Keratinocyte (primary cell): ENCODE results near the gene OR6J1. TPM values are rescaled to one million over a fixed set of nuclear protein-coding genes. Genes with fewer than 3 reads are reported as not detected.

Source experiments
- DNase-seq: peaks from one replicate; pipeline ENCODE4 v3.0.0-alpha.2; 2011; ENCODE audit warnings: low read depth, missing footprints, low spot score
- FAIRE-seq: peaks from 2 replicates; lab custom pipeline; 2011; peaks lifted over from hg19 to GRCh38; lab: Jason Lieb, UNC
- H2AFZ ChIP-seq: 2 replicates; pipeline ENCODE4 v1.6.0; 2012; ENCODE audit warnings: low read length, control low read depth, inconsistent platforms; ENCODE audit not compliant: control insufficient read depth
- H3K27ac ChIP-seq: 2 replicates; pipeline ENCODE4 v1.5.1; 2011; ENCODE audit warnings: low read length; ENCODE audit not compliant: control insufficient read depth, insufficient read depth
- H3K27me3 ChIP-seq: 3 replicates; pipeline ENCODE4 v1.6.0; 2011; ENCODE audit warnings: low read length; ENCODE audit not compliant: control insufficient read depth, insufficient read depth; ENCODE audit errors: extremely low read depth
- H3K36me3 ChIP-seq, 2 experiments: 2 replicates in 1 of 2; 3 replicates in 1 of 2; pipeline ENCODE4 v1.5.1; 2011; ENCODE audit warnings: low read length in 2 of 2, mild to moderate bottlenecking in 1 of 2; ENCODE audit not compliant: control insufficient read depth in 2 of 2, insufficient read depth in 2 of 2; ENCODE audit errors: extremely low read depth in 1 of 2
- H3K4me1 ChIP-seq: 3 replicates; pipeline ENCODE4 v1.5.1; 2011; ENCODE audit warnings: low read length; ENCODE audit not compliant: control insufficient read depth, insufficient read depth; ENCODE audit errors: extremely low read depth
- H3K4me2 ChIP-seq: 3 replicates; pipeline ENCODE4 v1.6.0; 2011; ENCODE audit warnings: low read depth, low read length; ENCODE audit not compliant: control insufficient read depth, insufficient read depth; ENCODE audit errors: extremely low read depth
- H3K4me3 ChIP-seq, 3 experiments: fragments of 200-600 bp in 1 of 3; sonication (generic) in 1 of 3; 2 replicates in 2 of 3; 3 replicates in 1 of 3; pipeline ENCODE4 v1.5.1; 2011 to 2016; ENCODE audit warnings: low read length in 3 of 3, mild to moderate bottlenecking in 3 of 3, control low read depth in 2 of 3, inconsistent platforms in 1 of 3, low read depth in 1 of 3, mixed read lengths in 1 of 3, mixed run types in 1 of 3, moderate library complexity in 1 of 3; ENCODE audit not compliant: control insufficient read depth in 2 of 3, insufficient read depth in 2 of 3; ENCODE audit errors: extremely low read depth in 1 of 3
- H3K79me2 ChIP-seq: 2 replicates; pipeline ENCODE4 v1.6.0; 2012; ENCODE audit warnings: low read length; ENCODE audit not compliant: control insufficient read depth, insufficient read depth
- H3K9ac ChIP-seq: 3 replicates; pipeline ENCODE4 v1.6.0; 2011; ENCODE audit warnings: low read length; ENCODE audit not compliant: control insufficient read depth, insufficient read depth; ENCODE audit errors: extremely low read depth
- H3K9me1 ChIP-seq: 3 replicates; pipeline ENCODE4 v1.6.0; 2011; ENCODE audit warnings: low read length; ENCODE audit not compliant: control insufficient read depth, insufficient read depth; ENCODE audit errors: extremely low read depth
- H3K9me3 ChIP-seq: 2 replicates; pipeline ENCODE4 v1.5.1; 2012; ENCODE audit warnings: low read depth, low read length; ENCODE audit not compliant: control insufficient read depth
- H4K20me1 ChIP-seq: 3 replicates; pipeline ENCODE4 v1.6.0; 2011; ENCODE audit warnings: low read length; ENCODE audit not compliant: control insufficient read depth, insufficient read depth; ENCODE audit errors: extremely low read depth
- CTCF ChIP-seq, 3 experiments: IDR thresholded peaks in 1 of 3; conservative IDR thresholded peaks in 1 of 3; optimal IDR thresholded peaks in 1 of 3; 2 replicates in 2 of 3; 3 replicates in 1 of 3; pipeline versions ENCODE3 to v1.5.1; 2011; ENCODE audit warnings: low read length in 3 of 3, mild to moderate bottlenecking in 3 of 3, moderate library complexity in 2 of 3, control low read depth in 1 of 3, inconsistent platforms in 1 of 3; ENCODE audit not compliant: insufficient read depth in 2 of 3; ENCODE audit errors: extremely low read depth in 1 of 3
- EZH2 ChIP-seq: IDR thresholded peaks from one replicate; pipeline ENCODE4 v1.6.1; 2012; ENCODE audit warnings: inconsistent platforms, mild to moderate bottlenecking, low read length, moderate library complexity
- dilution Hi-C: fragments of 300-500 bp; cut with MboI; formaldehyde crosslinking; loops from one replicate; pipeline ENCODE4 v1.7.0; 2020; ENCODE audit warnings: low sequenced_read_pairs; ENCODE audit not compliant: extremely low pct_ligation_motif_present
- polyA plus RNA-seq, 5 experiments: library from polyadenylated mRNA; depleted of rRNA in 3 of 5; stranded (reverse) in 3 of 5; stranded (forward) in 1 of 5; unstranded in 1 of 5; fragments of >200 nt; gene quantifications; 1 replicate in 1 of 5; 2 replicates in 3 of 5; 3 replicates in 1 of 5; pipeline versions ENCODE4 v1.2.1 to v1.2.3, GENCODE V29; 2011 to 2012; ENCODE audit warnings: missing spikeins in 2 of 5, low read depth in 1 of 5, low replicate concordance in 1 of 5

Gene OR6J1
- polyA plus RNA-seq, 1 donor (not counting 4 experiments of a cell fraction or from before 2014, with no cell fraction given): not detected

DNA sequence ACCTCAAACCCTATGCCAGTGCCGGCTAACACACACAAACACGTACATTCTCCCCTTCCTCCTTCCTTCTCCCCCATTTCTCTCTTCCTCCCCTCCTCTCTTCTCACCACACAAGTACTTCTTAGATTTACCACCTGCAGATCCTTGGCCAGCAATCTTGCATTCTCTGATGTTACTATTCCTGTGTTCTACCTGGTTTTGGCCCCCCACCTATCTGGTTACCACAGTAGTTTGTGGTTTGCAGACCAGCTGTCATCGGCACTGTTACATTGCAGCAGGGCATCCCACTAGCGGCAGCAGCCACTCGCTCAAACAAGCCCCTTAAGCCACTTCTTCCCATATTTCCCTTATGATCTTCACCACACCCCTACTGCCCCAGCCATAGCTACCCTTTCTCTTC, 42.2 kb downstream of the OR6J1 start:
- no peaks in the 10 kb centered on the region for H4K20me1 ChIP-seq
- H3K4me3 ChIP-seq: no peak overlapping the region
- H3K9me3 ChIP-seq: no peaks in the 10 kb centered on the region
- FAIRE-seq: no peak
- no peak overlapping the region for H3K9ac ChIP-seq
- H3K9me1 ChIP-seq: no peaks in the 10 kb centered on the region
- no peak overlapping the region for H2AFZ ChIP-seq
- peaks cover 26% of the 10 kb centered on the region for H3K4me1 ChIP-seq
- H3K27ac ChIP-seq: no peak overlapping the region
- no peak overlapping the region for H3K4me2 ChIP-seq
- H3K79me2 ChIP-seq: peaks cover 8% of the 10 kb centered on the region
- no peak for DNase-seq
- H3K27me3 ChIP-seq: no peaks in the 10 kb centered on the region
- no peak for TF ChIP-seq EZH2
- no peak for TF ChIP-seq CTCF (optimal IDR thresholded peaks at IDR 0.05 in 1 of 3, IDR thresholded peaks at IDR 0.05 in 1 of 3, conservative IDR thresholded peaks at IDR 0.05 in 1 of 3; ENCODE audit: extremely low read depth in 1 of 3, insufficient read depth in 2 of 3, low read length in 3 of 3)
- dilution Hi-C loops: no loop called here
- peaks cover 14 to 18% of the 10 kb centered on the region in 2 experiments for H3K36me3 ChIP-seq

- Histone ChIP-seq H3K4me3 (no peak overlapping the region), H3K4me1 (peaks cover 26% of the 10 kb centered on the region), H3K36me3 (peaks cover 14 to 16% of the 10 kb centered on the region in 2 experiments), H4K20me1 (no peaks in the 10 kb centered on the region), H3K27me3 (no peaks in the 10 kb centered on the region), H3K79me2 (peaks cover 8% of the 10 kb centered on the region), H3K27ac (no peak overlapping the region), H3K9ac (no peak overlapping the region), H3K9me1 (no peaks in the 10 kb centered on the region), H3K9me3 (no peaks in the 10 kb centered on the region), H2AFZ (no peak overlapping the region), H3K4me2 (no peak overlapping the region)
- FAIRE-seq (no peak), DNase-seq (no peak)
- no peak for TF ChIP-seq CTCF (optimal IDR thresholded peaks at IDR 0.05 in 1 of 3, IDR thresholded peaks at IDR 0.05 in 1 of 3, conservative IDR thresholded peaks at IDR 0.05 in 1 of 3; ENCODE audit: extremely low read depth in 1 of 3, insufficient read depth in 2 of 3, low read length in 3 of 3)
- TF ChIP-seq EZH2: no peak
- dilution Hi-C loops: no loop called here
Measured at GRCh38 chr14:22601456-22601855, 42.7 kb downstream of the OR6J1 start.
